ENCODE data around the gene KRTAP1-1.
"Not testable (repeated sequence)": the region's sequence is repeated elsewhere in the genome, so short reads cannot be mapped to it uniquely, and the experiment has no call there.

Gene KRTAP1-1

GRCh38 chr17:41054556-41054955 lies 13.3 kb upstream of the KRTAP1-1 start:
- FAIRE-seq = not testable (repeated sequence)

DNA sequence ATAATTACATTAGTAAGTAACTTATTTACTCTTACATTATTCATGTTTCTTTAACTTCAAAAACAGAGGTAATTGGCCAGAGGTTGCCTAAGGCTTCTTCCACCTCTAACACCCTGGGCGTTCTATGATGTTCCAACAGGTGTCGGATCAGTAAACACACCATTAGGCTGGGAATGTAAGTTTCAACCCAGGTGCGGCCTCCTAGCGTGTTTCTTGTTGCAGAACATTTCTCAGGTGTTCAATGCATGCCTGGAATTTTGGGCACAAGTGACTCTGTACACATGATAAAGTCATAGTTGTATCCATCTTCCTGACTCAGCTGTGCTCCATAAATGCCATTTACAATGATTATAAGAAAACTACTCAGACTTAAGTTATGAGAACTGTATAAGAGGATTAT lies 12.8 kb upstream of the KRTAP1-1 start:
- no peak for FAIRE-seq

DNA sequence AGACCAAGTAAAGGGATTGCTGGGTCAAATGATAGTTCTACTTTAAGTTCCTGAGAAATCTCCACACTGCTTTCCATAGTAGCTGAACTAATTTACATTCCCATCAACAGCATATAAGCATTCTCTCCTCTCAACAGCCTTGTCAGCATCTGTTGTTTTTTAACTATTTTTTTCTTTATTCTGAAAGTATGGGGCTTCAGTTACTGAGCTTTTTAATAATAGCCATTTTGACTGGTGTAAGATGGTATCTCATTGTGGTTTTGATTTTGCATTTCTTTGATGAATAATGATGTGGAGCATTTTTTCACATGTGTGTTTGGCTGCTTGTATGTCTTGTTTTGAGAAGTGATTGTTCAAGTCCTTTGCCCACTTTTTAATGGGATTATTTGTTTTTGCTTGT lies 11.3 kb upstream of the KRTAP1-1 start:
- no peak for FAIRE-seq

- no peak for FAIRE-seq
Observed at GRCh38 chr17:41049110-41049509, 7.9 kb upstream of the KRTAP1-1 start.

GRCh38 chr17:41048441-41048840 lies 7.2 kb upstream of the KRTAP1-1 start:
- no peak for FAIRE-seq

- FAIRE-seq = not testable (repeated sequence)
Observed at GRCh38 chr17:41046735-41047465, 5.7 kb upstream of the KRTAP1-1 start, which contains the start of gene KRTAP2-1. Gene KRTAP2-1 (minus strand): TSS chr17:41047316. CDS start chr17:41047267, 49 bp downstream.

- FAIRE-seq = no peak
Observed at GRCh38 chr17:41042953-41043352, 1.7 kb upstream of the KRTAP1-1 start.

GRCh38 chr17:41037853-41038350 lies 3.3 kb downstream of the KRTAP1-1 start:
- no peak for FAIRE-seq

GRCh38 chr17:41034346-41034935 lies 6.8 kb downstream of the KRTAP1-1 start, which contains the start of gene KRTAP1-3:
Gene KRTAP1-3 (minus strand): TSS chr17:41034874. CDS start chr17:41034821, 53 bp downstream.
- not testable (repeated sequence) for FAIRE-seq

GRCh38 chr17:41029633-41030245 lies 11.5 kb downstream of the KRTAP1-1 start, which contains the start of gene KRTAP1-4:
Gene KRTAP1-4 (minus strand): TSS chr17:41030195. CDS start chr17:41030078, 117 bp downstream.
- FAIRE-seq = no peak

DNA sequence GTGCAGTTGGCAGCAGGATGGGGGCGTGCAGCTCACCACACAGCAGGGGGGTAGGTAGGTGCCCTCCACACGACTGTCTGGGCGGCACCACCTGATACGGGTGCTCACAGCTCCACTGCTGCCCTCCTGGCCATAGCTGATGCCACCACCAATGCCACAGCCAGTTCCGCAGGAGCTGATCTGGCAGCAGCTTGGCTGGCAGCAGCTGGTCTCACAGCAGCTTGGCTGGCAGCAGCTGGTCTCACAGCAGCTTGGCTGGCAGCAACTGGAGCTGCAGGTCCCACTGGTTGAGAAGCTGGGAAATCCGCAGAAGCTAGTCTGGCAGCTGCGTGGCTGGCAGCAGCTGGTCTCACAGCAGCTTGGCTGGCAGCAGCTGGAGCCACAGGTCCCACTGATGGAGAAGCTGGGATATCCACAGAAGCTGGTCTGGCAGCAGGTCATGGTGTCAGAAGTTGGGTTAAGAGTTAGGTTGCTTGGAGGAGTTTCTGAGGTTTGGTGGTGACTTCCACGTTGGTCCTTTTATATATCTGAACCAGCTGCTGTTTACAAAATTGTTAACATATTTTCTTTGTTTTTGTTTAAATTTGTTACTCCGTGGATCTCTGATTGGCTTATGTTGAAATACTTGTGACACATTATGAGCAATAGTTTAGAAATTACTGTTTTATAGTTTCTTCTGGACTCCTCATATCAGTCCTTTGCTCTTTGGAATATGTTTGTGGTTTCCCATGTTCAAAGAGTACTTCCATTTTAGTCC lies 14.4 kb downstream of the KRTAP1-1 start, which contains the start of gene KRTAP1-5:
KRTAP1-5 (minus strand) TSS at position 494 of the 757 bp plus-strand sequence; CDS start at position 441, 53 bp downstream.
- FAIRE-seq = peak; percentile 84

DNA sequence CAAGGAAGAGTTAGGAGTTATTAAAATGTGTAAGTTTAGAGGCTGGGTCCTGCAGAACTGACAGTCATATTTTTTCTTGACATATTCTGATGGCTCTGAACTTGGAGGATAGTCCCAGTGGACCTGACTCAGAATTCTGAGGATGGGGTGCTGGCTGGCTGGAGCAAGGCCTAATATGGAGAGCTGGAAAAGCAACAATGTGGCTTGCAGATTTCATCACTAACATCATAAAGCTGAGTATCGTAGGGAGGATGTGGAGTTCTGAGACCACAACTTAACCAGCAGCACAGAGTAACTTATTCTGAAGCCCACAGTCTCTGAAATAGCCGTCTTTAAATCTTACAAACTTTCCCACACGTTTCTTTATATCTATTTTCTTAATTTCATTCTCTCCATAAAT lies 16.6 kb downstream of the KRTAP1-1 start:
- FAIRE-seq = no peak

DNA sequence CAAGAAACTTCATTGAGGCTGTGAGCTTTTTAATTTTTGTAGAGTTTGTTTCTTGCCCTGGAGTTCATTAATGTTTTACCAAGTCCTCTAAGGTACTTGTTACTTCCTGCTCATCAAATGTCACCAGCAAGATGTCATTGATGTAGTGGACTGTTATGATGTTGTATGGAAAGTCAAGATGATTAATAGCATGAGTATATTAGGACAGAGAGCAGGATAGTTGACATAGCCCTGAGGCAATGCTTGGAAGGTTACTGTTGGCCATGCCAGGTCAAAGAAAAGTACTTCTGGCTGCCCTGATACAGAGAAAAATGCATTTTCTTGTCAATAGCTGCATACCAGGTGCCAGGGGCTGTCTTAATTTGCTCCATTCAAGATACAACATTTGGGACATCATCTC lies 20.9 kb downstream of the KRTAP1-1 start:
- no peak for FAIRE-seq

GRCh38 chr17:41019415-41019814 lies 21.8 kb downstream of the KRTAP1-1 start:
- no peak for FAIRE-seq

- no peak for FAIRE-seq
Observed at GRCh38 chr17:41018541-41018940, 22.7 kb downstream of the KRTAP1-1 start.

DNA sequence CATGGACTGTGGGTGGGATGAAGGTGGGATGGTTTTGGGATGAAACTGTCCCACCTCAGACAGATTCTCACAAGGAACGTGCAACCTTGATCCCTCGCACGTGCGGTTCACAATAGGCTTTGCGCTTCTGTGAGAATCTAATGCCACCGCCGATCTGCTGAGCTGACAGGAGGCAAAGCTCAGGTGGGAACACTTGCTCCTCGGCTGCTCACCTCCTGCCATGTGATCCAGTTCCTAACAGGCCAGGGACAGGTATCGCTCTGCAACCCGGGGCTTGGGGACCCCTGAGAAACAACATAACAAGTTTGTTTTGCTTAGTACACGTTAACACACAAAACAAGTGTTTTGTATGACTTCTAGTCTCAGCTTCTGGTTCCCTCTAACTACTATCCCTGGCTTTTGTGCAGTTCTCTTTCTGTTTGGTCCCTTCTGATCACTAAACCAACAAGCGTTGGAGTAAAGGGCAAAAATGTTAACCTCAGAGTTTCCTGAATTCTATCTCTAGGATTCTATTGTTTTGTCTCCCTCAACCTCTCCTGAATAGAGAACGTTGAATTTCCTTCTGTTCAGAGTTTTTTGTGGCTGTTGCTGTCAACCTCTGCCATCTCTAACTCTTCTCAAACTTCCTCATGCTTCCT lies 24.6 kb downstream of the KRTAP1-1 start:
- no peak for FAIRE-seq

- FAIRE-seq = no peak
Observed at GRCh38 chr17:41015454-41015853, 25.8 kb downstream of the KRTAP1-1 start.

DNA sequence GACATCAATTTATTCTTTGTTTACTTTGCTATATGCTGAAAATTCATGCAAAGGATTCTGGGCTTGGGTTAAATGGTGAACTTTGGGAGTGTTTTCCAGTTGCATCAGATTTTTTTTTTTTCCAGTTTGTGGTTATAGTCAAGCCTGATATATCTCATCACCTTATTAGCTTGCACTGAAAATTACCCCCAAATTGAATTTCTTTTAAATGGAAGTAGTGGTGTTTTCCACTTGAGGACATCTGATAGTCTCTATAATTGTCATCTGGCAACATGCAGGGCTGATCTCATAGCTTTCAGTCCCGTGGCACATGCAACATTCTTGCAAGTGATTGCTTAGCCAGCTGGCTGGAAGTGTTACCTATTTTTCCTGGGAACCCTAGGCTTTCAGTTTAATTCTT lies 27.6 kb downstream of the KRTAP1-1 start:
- FAIRE-seq = no peak

- no peak for FAIRE-seq
Observed at GRCh38 chr17:41013181-41013580, 28.1 kb downstream of the KRTAP1-1 start.

DNA sequence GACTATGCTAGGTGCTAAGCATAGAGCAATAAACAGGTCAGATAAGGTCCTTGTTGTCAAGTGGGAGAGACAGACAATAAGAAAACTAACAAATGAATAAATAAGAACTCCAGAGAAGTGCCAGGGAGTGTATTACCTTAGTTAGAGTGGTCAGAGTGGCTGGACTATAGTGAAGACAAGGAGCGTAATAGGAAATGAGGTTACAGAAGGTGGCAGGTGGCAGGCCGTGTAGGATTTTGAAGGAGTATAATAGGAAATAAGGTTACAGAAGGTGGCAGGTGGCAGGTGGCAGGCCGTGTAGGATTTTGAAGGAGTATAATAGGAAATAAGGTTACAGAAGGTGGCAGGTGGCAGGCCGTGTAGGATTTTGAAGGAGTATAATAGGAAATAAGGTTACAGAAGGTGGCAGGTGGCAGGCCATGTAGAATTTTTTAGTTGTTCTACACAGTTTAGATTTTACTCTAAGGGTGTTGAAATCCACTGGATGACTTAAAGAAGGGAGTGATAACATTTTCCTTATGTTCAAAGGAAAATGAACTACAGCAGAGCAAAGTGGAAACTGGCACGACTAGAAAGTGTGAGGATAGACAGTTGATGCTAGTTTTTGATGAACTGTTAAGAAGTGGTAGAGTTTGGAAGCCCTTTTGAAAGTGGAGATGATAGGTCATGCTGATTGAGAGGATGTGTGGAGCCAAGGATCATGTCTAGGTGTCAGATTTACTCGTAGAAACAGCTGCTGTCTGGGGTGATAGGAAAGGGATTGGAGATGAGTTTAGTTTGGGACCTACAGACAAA lies 28.7 kb downstream of the KRTAP1-1 start:
- no peak for FAIRE-seq

- FAIRE-seq = no peak
Observed at GRCh38 chr17:41010441-41010840, 30.8 kb downstream of the KRTAP1-1 start.
